HEK293T (cell line): ENCODE results near the gene SYNM.
A peak's percentile ranks its signal among the peaks of the same experiment; 100 is the strongest.
"Not testable (repeated sequence)": the region's sequence is repeated elsewhere in the genome, so short reads cannot be mapped to it uniquely, and the experiment has no call there.

Source experiments
- CTCF ChIA-PET: fragments of 350-600 bp; formaldehyde crosslinking; extraction: SDS; loops from one replicate; lab custom pipeline; 2021; ENCODE audit warnings: antibody characterized with exemption, inconsistent platforms; lab: Yijun Ruan, JAX
- POLR2A ChIA-PET: fragments of 350-600 bp; formaldehyde crosslinking; extraction: SDS; loops from one replicate; lab custom pipeline; 2020; ENCODE audit warnings: antibody characterized with exemption, inconsistent platforms; lab: Yijun Ruan, JAX
- DNase-seq: peaks from one replicate; pipeline ENCODE4 v3.0.0; 2012; ENCODE audit warnings: mixed read lengths; ENCODE audit errors: extremely low spot score
- ARNT ChIP-seq: fragments of 450-650 bp; IDR thresholded peaks from 2 replicates; pipeline ENCODE4 v1.6.1; 2017; ENCODE audit warnings: mild to moderate bottlenecking
- BHLHE40 ChIP-seq: fragments of 450-650 bp; IDR thresholded peaks from 2 replicates; pipeline ENCODE4 v1.6.1; 2016; ENCODE audit warnings: mild to moderate bottlenecking, moderate library complexity, borderline replicate concordance
- CTBP1 ChIP-seq: fragments of 450-650 bp; IDR thresholded peaks from 2 replicates; pipeline ENCODE4 v1.6.1; 2016; ENCODE audit warnings: borderline replicate concordance
- ELF4 ChIP-seq: fragments of 450-650 bp; IDR thresholded peaks from 2 replicates; pipeline ENCODE4 v1.6.1; 2017; ENCODE audit warnings: antibody characterized with exemption
- FOXA1 ChIP-seq: fragments of 450-650 bp; IDR thresholded peaks from 2 replicates; pipeline ENCODE4 v1.6.1; 2016; ENCODE audit warnings: mild to moderate bottlenecking
- FOXK2 ChIP-seq: fragments of 450-650 bp; IDR thresholded peaks from 2 replicates; pipeline ENCODE4 v1.6.1; 2016; ENCODE audit warnings: mild to moderate bottlenecking
- FOXM1 ChIP-seq: fragments of 450-650 bp; IDR thresholded peaks from 2 replicates; pipeline ENCODE4 v1.6.1; 2017; ENCODE audit warnings: mild to moderate bottlenecking, borderline replicate concordance
- HDGF ChIP-seq: fragments of 450-650 bp; IDR thresholded peaks from 2 replicates; pipeline ENCODE4 v1.6.1; 2017; ENCODE audit warnings: antibody characterized with exemption, borderline replicate concordance
- L3MBTL2 ChIP-seq: fragments of 450-650 bp; conservative IDR thresholded peaks from 2 replicates; pipeline ENCODE4 v1.6.1; 2016; ENCODE audit warnings: mild to moderate bottlenecking
- LEF1 ChIP-seq: fragments of 450-650 bp; IDR thresholded peaks from 2 replicates; pipeline ENCODE4 v1.6.1; 2017; ENCODE audit warnings: mild to moderate bottlenecking, borderline replicate concordance
- NFRKB ChIP-seq: fragments of 450-650 bp; IDR thresholded peaks from 2 replicates; pipeline ENCODE4 v1.6.1; 2016; ENCODE audit warnings: mild to moderate bottlenecking, moderate library complexity
- PKNOX1 ChIP-seq: fragments of 450-650 bp; IDR thresholded peaks from 2 replicates; pipeline ENCODE4 v1.6.1; 2016
- SP1 ChIP-seq: fragments of 450-650 bp; IDR thresholded peaks from 2 replicates; pipeline ENCODE4 v1.6.1; 2017
- SUZ12 ChIP-seq: fragments of 450-650 bp; IDR thresholded peaks from 2 replicates; pipeline ENCODE4 v1.6.1; 2016; ENCODE audit warnings: mild to moderate bottlenecking
- TARDBP ChIP-seq: fragments of 450-650 bp; IDR thresholded peaks from 2 replicates; pipeline ENCODE4 v1.6.1; 2016
- ZNF384 ChIP-seq: fragments of 450-650 bp; IDR thresholded peaks from 2 replicates; pipeline ENCODE4 v1.6.1; 2016

Gene SYNM

DNA sequence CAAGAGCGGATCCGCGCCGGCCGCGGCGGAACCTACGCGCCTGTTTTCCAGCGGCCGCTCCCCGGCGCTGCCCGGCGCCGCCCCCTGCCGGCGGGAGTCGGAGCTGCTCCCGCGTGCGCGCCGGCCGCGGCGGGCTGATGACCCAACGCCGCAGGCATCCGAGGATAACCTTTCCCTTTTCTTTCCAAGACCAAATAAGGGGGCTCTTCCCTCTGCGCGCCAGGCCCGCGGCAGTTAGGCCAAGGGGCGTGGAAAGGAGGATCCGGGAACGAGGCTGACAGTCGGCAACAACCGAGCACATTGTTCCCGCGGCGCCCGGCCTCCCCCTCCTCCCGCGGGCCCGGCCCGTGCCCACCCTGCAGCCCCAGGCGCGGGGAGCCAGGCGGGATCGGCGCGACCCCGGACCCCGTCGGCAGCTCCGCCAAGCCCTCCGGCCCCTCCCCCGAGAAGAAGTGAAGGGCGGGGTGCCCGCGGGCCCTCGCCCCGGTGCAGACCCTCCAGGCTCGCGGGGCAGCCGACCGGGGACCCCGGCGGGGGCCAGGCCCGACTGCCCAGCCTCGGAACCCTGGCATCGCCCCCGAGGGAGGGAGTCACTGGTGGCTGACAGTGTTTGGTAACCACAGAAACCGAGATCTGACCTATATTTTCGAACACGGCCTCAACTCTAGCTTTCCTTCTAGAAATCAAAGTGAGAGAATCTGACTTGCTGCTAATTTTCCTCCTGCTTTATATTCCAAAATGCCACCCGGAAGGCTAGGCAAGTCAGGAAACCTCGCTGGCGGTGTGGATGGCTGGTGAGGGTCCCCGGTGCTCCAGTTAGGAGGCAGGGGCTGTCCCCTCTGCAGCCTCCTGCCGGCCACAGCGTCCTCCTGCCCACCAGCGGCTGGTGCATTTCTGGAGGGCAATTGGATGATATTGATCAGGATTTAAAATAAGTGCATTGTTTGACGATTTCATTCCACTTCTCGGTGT, 45.6 kb upstream of the SYNM start:
- DNase-seq, result peak; percentile 95
- CTCF ChIA-PET, result interaction anchor here (0.6 to 1.9 kb wide), 11 partner anchors 9 to 1251 kb away, joined by 3 to 6 read pairs (median 3); partner anchors contain the start of gene SYNM
- POLR2A ChIA-PET, result interaction anchor here (0.8 to 1.2 kb wide), 6 partner anchors 9 to 193 kb away, joined by 3 to 4 read pairs (median 3); no protein-coding TSS in a partner anchor
- TF ChIP-seq L3MBTL2, result no peak; the same call in 1 of the 2 replicates
- TF ChIP-seq ELF4, result no peak
- TF ChIP-seq LEF1, result no peak; the same call in 1 of the 2 replicates
- TF ChIP-seq ARNT, result no peak
- no peak for TF ChIP-seq FOXK2
- TF ChIP-seq BHLHE40, result no peak
- TF ChIP-seq HDGF, result no peak
- no peak for TF ChIP-seq TARDBP
- TF ChIP-seq NFRKB, result no peak
- TF ChIP-seq CTBP1, result no peak
- no peak for TF ChIP-seq PKNOX1
- no peak for TF ChIP-seq FOXM1
- TF ChIP-seq SUZ12, result no peak
- TF ChIP-seq FOXA1, result no peak
- TF ChIP-seq ZNF384, result no peak
- TF ChIP-seq SP1, result no peak

DNA sequence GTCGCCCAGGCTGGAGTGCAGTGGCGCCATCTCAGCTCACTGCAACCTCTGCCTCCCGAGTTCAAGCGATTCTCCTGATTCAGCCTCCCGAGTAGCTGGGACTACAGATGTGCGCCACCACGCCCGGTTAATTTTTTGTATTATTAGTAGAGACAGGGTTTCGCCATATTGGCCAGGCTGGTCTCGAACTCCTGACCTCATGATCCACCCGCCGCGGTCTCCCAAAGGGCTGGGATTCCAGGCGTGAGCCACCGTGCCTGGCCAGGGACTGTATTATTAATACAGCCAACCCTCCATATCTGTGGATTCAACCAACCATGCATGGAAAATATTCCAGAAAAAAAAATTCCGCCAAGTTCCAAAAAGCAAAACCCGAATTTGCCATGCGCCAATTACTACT, 44.7 kb upstream of the SYNM start:
- not testable (repeated sequence) for DNase-seq
- ChIA-PET CTCF (interaction anchor here (0.6 to 1.5 kb wide), 2 partner anchors 45 to 1250 kb away, joined by 3 to 4 read pairs; partner anchors contain the start of gene SYNM), POLR2A (interaction anchor here (1.1 kb wide), 1 partner anchor 8 kb away, joined by 4 read pairs; no protein-coding TSS in a partner anchor)

- no peak for DNase-seq
- ChIA-PET CTCF (interaction anchor here (0.6 to 2.6 kb wide), 3 partner anchors 14 to 626 kb away, joined by 3 to 14 read pairs (median 3); no protein-coding TSS in a partner anchor), POLR2A (interaction anchor here (1.5 kb wide), 1 partner anchor 196 kb away, joined by 4 read pairs; no protein-coding TSS in a partner anchor)
- TF ChIP-seq HDGF (no peak), ZNF384 (no peak), TARDBP (no peak), BHLHE40 (no peak), SUZ12 (no peak), CTBP1 (no peak)
Observed at GRCh38 chr15:99062226-99062625, 42.7 kb upstream of the SYNM start.

DNA sequence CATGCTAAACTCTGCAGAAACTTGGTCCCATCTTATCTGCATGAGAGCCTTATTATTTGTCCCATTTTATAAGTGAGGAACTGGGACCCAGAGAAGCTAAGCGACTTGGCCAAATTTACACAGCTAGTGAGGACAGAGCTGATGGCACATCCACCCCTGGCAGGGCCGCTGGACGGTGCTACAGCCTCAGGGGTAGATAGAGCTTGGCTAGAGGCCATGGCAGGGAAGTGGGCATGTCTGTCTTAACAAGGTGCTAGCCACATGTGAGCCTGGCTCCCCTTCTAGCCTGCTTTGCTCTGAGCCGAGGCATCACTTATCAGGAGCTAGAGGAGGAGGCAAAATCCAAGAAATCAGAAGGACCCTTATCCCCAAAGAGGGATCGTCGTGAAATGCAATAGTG, 36.7 kb upstream of the SYNM start:
- ChIA-PET POLR2A (interaction anchor here (1.5 kb wide), 1 partner anchor 8 kb away, joined by 4 read pairs; no protein-coding TSS in a partner anchor), CTCF (interaction anchor here (0.8 to 1.3 kb wide), 4 partner anchors 9 to 138 kb away, joined by 3 to 8 read pairs (median 6); no protein-coding TSS in a partner anchor)
- DNase-seq, result no peak
- no peak for TF ChIP-seq ZNF384
- TF ChIP-seq FOXA1, result no peak
- no peak for TF ChIP-seq TARDBP
- TF ChIP-seq ARNT, result no peak
- TF ChIP-seq SP1, result no peak
- no peak for TF ChIP-seq HDGF
- TF ChIP-seq FOXM1, result no peak
- no peak for TF ChIP-seq FOXK2

DNA sequence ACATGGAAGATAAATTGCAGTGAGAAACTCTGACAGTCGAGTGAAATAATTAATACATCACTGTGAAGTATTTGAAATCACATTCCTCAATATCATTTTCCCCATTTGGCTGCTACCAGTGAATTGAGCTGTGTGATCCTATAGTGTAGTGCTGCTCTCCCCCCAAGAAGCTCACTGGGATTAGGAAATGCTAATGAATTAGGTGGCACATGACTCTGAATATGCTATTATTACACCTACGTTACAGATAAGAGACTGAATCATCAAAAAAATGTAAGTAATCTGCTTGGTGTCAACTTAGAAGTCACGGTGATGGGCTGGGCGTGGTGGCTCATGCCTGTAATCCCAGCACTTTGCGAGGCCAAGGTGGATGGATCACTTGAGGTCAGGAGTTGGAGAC, 34.7 kb upstream of the SYNM start:
- ChIA-PET POLR2A (no interaction called here), CTCF (interaction anchor here (0.9 kb wide), 1 partner anchor 11 kb away, joined by 3 read pairs; no protein-coding TSS in a partner anchor)
- TF ChIP-seq LEF1 (no peak), SP1 (no peak), SUZ12 (no peak), PKNOX1 (no peak), ZNF384 (no peak)
- DNase-seq, result no peak

DNA sequence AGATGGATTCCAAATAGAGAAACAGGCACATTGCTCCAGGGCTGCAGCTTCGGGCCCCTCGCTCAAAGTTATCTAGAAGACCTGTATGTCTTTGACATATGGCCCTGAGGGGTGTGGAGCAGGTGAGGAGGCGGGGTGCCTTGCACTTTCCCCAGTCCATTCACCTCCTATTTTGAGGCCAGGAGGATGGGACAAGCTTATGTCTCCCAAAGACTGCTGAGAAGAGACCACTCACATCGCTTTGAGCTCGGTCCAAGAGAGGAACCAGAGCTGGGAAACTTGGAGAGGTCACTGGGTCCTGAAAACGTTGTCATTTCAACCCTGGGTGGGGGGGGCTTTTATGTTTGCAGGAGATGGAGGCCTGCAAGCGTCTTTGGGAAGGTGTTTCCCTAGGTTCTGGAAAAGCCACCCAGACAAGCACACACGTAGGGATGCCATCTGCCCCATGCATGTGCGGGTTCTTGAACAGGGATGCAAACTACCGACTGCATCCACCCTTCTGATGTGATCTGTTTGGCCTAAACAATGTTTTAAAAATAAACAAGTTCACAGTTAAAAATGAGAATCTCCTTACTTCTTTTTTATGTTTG, 33.7 kb upstream of the SYNM start:
- POLR2A ChIA-PET, result no interaction called here
- TF ChIP-seq LEF1 (no peak), ELF4 (no peak), FOXM1 (no peak), CTBP1 (no peak), ZNF384 (no peak)
- no peak for DNase-seq
- CTCF ChIA-PET, result interaction anchor here (0.6 to 0.9 kb wide), 2 partner anchors 12 to 142 kb away, joined by 3 to 6 read pairs; no protein-coding TSS in a partner anchor

GRCh38 chr15:99073008-99073717, 31.7 kb upstream of the SYNM start:
- no peak for TF ChIP-seq BHLHE40
- no peak for TF ChIP-seq PKNOX1
- TF ChIP-seq TARDBP, result no peak
- no peak for TF ChIP-seq ELF4
- no peak for TF ChIP-seq FOXM1
- TF ChIP-seq L3MBTL2, result no peak
- TF ChIP-seq HDGF, result no peak
- ChIA-PET CTCF (no interaction called here), POLR2A (no interaction called here)
- no peak for DNase-seq
